AG04450 (cell line): Measurements from ENCODE around the gene ZBTB7C. TPM values are rescaled to one million over a fixed set of nuclear protein-coding genes. Genes with fewer than 3 reads are reported as not detected.
A peak's percentile ranks its signal among the peaks of the same experiment; 100 is the strongest.

Experiments
- CTCF ChIA-PET: fragments of 300-600, 350-600 bp; formaldehyde crosslinking; extraction: SDS; loops from one replicate; lab custom pipeline; 2022; ENCODE audit warnings: antibody characterized with exemption, inconsistent platforms; lab: Charles Lee
- POLR2A ChIA-PET: fragments of 350-600 bp; formaldehyde crosslinking; extraction: SDS; loops from one replicate; lab custom pipeline; 2021; ENCODE audit warnings: antibody characterized with exemption, inconsistent platforms; lab: Yijun Ruan, JAX
- DNase-seq: peaks from one replicate; pipeline ENCODE4 v3.0.0-alpha.2; 2011; ENCODE audit warnings: low read depth, low spot score
- H3K27ac ChIP-seq: one replicate; pipeline ENCODE4 v1.5.1; 2012; ENCODE audit warnings: low read depth, low read length, control low read depth
- H3K27me3 ChIP-seq: one replicate; pipeline ENCODE4 v1.6.0; 2012; ENCODE audit warnings: low read length; ENCODE audit not compliant: control insufficient read depth, insufficient read depth
- H3K4me3 ChIP-seq: 2 replicates; pipeline ENCODE4 v1.5.1; 2011; ENCODE audit warnings: mild to moderate bottlenecking, low read depth, low read length, control low read depth
- H3K9me3 ChIP-seq: 2 replicates; pipeline ENCODE4 v1.5.1; 2012; ENCODE audit warnings: low read length; ENCODE audit not compliant: control insufficient read depth, insufficient read depth
- CTCF ChIP-seq: IDR thresholded peaks from 2 replicates; pipeline ENCODE4 v1.5.1; 2011; ENCODE audit warnings: low read depth, low read length, control low read depth, inconsistent platforms
- polyA plus RNA-seq: library from polyadenylated mRNA; depleted of rRNA; stranded (reverse); fragments of >200 nt; gene quantifications from 2 replicates; pipeline ENCODE4 v1.2.3, GENCODE V29; 2011

Gene ZBTB7C
- polyA plus RNA-seq, 1 experiment: not detected

GRCh38 chr18:48002933-48003365 lies 406.2 kb downstream of the ZBTB7C start:
- Histone ChIP-seq H3K27me3 (peaks cover 13% of the 10 kb centered on the region), H3K27ac (no peak overlapping the region), H3K9me3 (no peaks in the 10 kb centered on the region; the same call in 1 of the 2 replicates), H3K4me3 (no peak overlapping the region)
- no peak for DNase-seq
- POLR2A ChIA-PET: no interaction called here
- CTCF ChIA-PET: no interaction called here
- TF ChIP-seq CTCF: no peak

GRCh38 chr18:48000701-48001100 lies 408.5 kb downstream of the ZBTB7C start:
- ChIA-PET CTCF (interaction anchor here (0.6 kb wide), 1 partner anchor 35 kb away, joined by 3 read pairs; no protein-coding TSS in a partner anchor), POLR2A (no interaction called here)
- Histone ChIP-seq H3K27me3 (no peaks in the 10 kb centered on the region), H3K9me3 (peaks cover 6% of the 10 kb centered on the region), H3K27ac (no peak overlapping the region), H3K4me3 (no peak overlapping the region)
- TF ChIP-seq CTCF: no peak
- no peak for DNase-seq

GRCh38 chr18:47999801-48000248 lies 409.4 kb downstream of the ZBTB7C start:
- Histone ChIP-seq H3K4me3 (no peak overlapping the region), H3K27me3 (no peaks in the 10 kb centered on the region), H3K9me3 (peaks cover 6% of the 10 kb centered on the region), H3K27ac (no peak overlapping the region)
- POLR2A ChIA-PET: no interaction called here
- no peak for TF ChIP-seq CTCF
- no peak for DNase-seq
- CTCF ChIA-PET: no interaction called here

- Histone ChIP-seq H3K27ac (no peak overlapping the region), H3K9me3 (peaks cover 6% of the 10 kb centered on the region; the same call in 1 of the 2 replicates), H3K27me3 (no peaks in the 10 kb centered on the region), H3K4me3 (no peak overlapping the region)
- DNase-seq: no peak
- TF ChIP-seq CTCF: peak; percentile 37
- ChIA-PET CTCF (interaction anchor here (0.7 to 0.9 kb wide), 2 partner anchors 10 to 31 kb away, joined by 3 read pairs; no protein-coding TSS in a partner anchor), POLR2A (no interaction called here)
Measured at GRCh38 chr18:47997338-47997780, 411.8 kb downstream of the ZBTB7C start.

GRCh38 chr18:47996091-47996541 lies 413.1 kb downstream of the ZBTB7C start:
- DNase-seq: no peak
- Histone ChIP-seq H3K4me3 (no peak overlapping the region), H3K27ac (no peak overlapping the region), H3K9me3 (peaks cover 6% of the 10 kb centered on the region; the same call in 1 of the 2 replicates), H3K27me3 (no peaks in the 10 kb centered on the region)
- CTCF ChIA-PET: no interaction called here
- POLR2A ChIA-PET: no interaction called here
- TF ChIP-seq CTCF: no peak
